Psoas muscle (tissue), 8 donors: ENCODE measurements around the gene SLC8B1. TPM values are rescaled to one million over a fixed set of nuclear protein-coding genes. Genes with fewer than 3 reads are reported as not detected.

ENCODE experiments used
- ATAC-seq, 4 donors: fragments of 200-7000 bp; cut with Tn5 transposase; one replicate each; pipeline ENCODE4 v1.9.1; 2020; ENCODE audit warnings: moderate library complexity in 3 of 4, mild to moderate bottlenecking in 2 of 4
- DNase-seq, 2 donors: peaks; one replicate each; pipeline ENCODE4 v3.0.0-alpha.2; 2020
- H3K27ac ChIP-seq: fragments of 200-600 bp; one replicate; pipeline ENCODE4 v1.8.0; 2022
- H3K27me3 ChIP-seq, 3 donors: fragments of 200-600 bp in 1 of 3; one replicate each; pipeline versions ENCODE4 v1.6.1 to v1.8.0; 2013 to 2022; ENCODE audit warnings: low read length in 2 of 3, mild to moderate bottlenecking in 2 of 3, moderate library complexity in 1 of 3; ENCODE audit not compliant: insufficient read depth in 3 of 3
- H3K36me3 ChIP-seq, 2 donors: fragments of 200-600 bp in 1 of 2; one replicate each; pipeline versions ENCODE4 v1.6.1 to v1.8.0; 2013 to 2022; ENCODE audit warnings: low read depth in 1 of 2, mild to moderate bottlenecking in 1 of 2, moderate library complexity in 1 of 2; ENCODE audit not compliant: insufficient read depth in 1 of 2
- H3K4me1 ChIP-seq: fragments of 200-600 bp; one replicate; pipeline ENCODE4 v1.8.0; 2022
- H3K4me3 ChIP-seq: fragments of 200-600 bp; one replicate; pipeline ENCODE4 v1.8.0; 2022; ENCODE audit warnings: mild to moderate bottlenecking
- H3K9me3 ChIP-seq: fragments of 200-600 bp; one replicate; pipeline ENCODE4 v1.8.0; 2022
- CTCF ChIP-seq: fragments of 200-600 bp; IDR thresholded peaks from one replicate; pipeline ENCODE4 v1.8.0; 2022; ENCODE audit warnings: antibody characterized with exemption
- WGBS, 3 donors: extraction: QIAGEN DNeasy Blood & Tissue Kit; methylation state at CpG; one replicate each; pipeline versions ENCODE4 v1.1.6 to v1.1.7; 2013; 5-methylcytosine and 5-hydroxymethylcytosine counted together
- intact Hi-C, 2 donors: fragments of 100-400 bp; cut with DNase I; formaldehyde crosslinking; loops; one replicate each; pipeline versions ENCODE4 v1.11.0 to v1.14.2; 2022
- polyA plus RNA-seq, 3 donors: library from polyadenylated mRNA; stranded (reverse); fragments of 200-250 nt; gene quantifications; one replicate each; pipeline ENCODE4 v1.2.3, GENCODE V29; 2013
- total RNA-seq, 4 donors: library from RNA; stranded (reverse); fragmentation: NEBNext Ultra II Directional in 2 of 4; extraction: Animal tissue kit (Norgen Biotek cat#: 25700) in 2 of 4; gene quantifications; one replicate each; pipeline versions ENCODE4 v1.2.1 to v1.2.4, GENCODE V29; 2021 to 2023
- donor health status: healthy with polysubstance abuse.
- donor health status: DM: no; HTN: no; CAD: no; lungs with moderate emphysema.
- donor health status: Bipolar disorder and iron deficiency.
- donor health status: healthy.
- donor health status: DM: yes; HTN: yes; CAD: no.
- donor health status: DM: no; HTN: no; CAD: no.
- donor health status: DM: no; HTN: no; CAD: no.
- donor health status: DM: yes; HTN: yes; CAD: no.

Gene SLC8B1
- total and polyA plus RNA-seq, 7 donors: 5.7 to 10.3 (median 9.2) TPM

- no peak for TF ChIP-seq CTCF
- Histone ChIP-seq H3K27me3 (no peaks in the 10 kb centered on the region), H3K27ac (peak overlapping the region; percentile 82), H3K4me3 (no peak overlapping the region), H3K9me3 (no peaks in the 10 kb centered on the region), H3K4me1 (peaks cover 23% of the 10 kb centered on the region), H3K36me3 (peaks cover 0 to 59% of the 10 kb centered on the region in 2 donors)
- intact Hi-C loops: no loop called here
- 75 to 87% (median 77%) methylated on average over 13 of the region's 13 CpGs for WGBS, 3 donors
- ATAC-seq: peak in 1 of 4 donors; percentile 11
- DNase-seq: peak in 1 of 2 donors; percentile 14
Measured at GRCh38 chr12:113297621-113298471, 37.1 kb downstream of the SLC8B1 start.

GRCh38 chr12:113297214-113297587, 37.7 kb downstream of the SLC8B1 start:
- ATAC-seq: peak in 1 of 4 donors; percentile 12
- H3K36me3 ChIP-seq: peaks cover 0 to 62% of the 10 kb centered on the region in 2 donors
- peak in 1 of 2 donors; percentile 15 for DNase-seq
- TF ChIP-seq CTCF: no peak
- peak overlapping the region; percentile 9 for H3K27ac ChIP-seq
- intact Hi-C loops: no loop called here
- H3K4me3 ChIP-seq: no peak overlapping the region
- no peaks in the 10 kb centered on the region for H3K27me3 ChIP-seq
- no peaks in the 10 kb centered on the region for H3K9me3 ChIP-seq
- peaks cover 23% of the 10 kb centered on the region for H3K4me1 ChIP-seq
- WGBS, 3 donors: 63 to 78% (median 66%) methylated on average over 9 of the region's 9 CpGs

- Histone ChIP-seq H3K4me3 (no peak overlapping the region), H3K27me3 (no peaks in the 10 kb centered on the region), H3K4me1 (peaks cover 23% of the 10 kb centered on the region), H3K27ac (no peak overlapping the region), H3K36me3 (peaks cover 0 to 62% of the 10 kb centered on the region in 2 donors), H3K9me3 (no peaks in the 10 kb centered on the region)
- 69 to 82% (median 71%) methylated on average over 23 of the region's 23 CpGs for WGBS, 3 donors
- TF ChIP-seq CTCF: no peak
- peak; percentile 14 to 36 for DNase-seq
- intact Hi-C loops: no loop called here
- ATAC-seq: no peak
Measured at GRCh38 chr12:113296557-113297213, 38.2 kb downstream of the SLC8B1 start.

GRCh38 chr12:113295886-113296556, 38.9 kb downstream of the SLC8B1 start:
- Histone ChIP-seq H3K27me3 (no peaks in the 10 kb centered on the region), H3K4me1 (peaks cover 23% of the 10 kb centered on the region), H3K27ac (no peak overlapping the region), H3K4me3 (no peak overlapping the region), H3K36me3 (peaks cover 0 to 67% of the 10 kb centered on the region in 2 donors), H3K9me3 (no peaks in the 10 kb centered on the region)
- ATAC-seq (no peak), DNase-seq (peak in 1 of 2 donors; percentile 48)
- intact Hi-C loops: no loop called here
- no peak for TF ChIP-seq CTCF
- 84 to 92% (median 90%) methylated on average over 24 of the region's 24 CpGs for WGBS, 3 donors
